Body of pancreas (tissue), 4 donors: ENCODE measurements around the gene NRP1. TPM values are rescaled to one million over a fixed set of nuclear protein-coding genes. Genes with fewer than 3 reads are reported as not detected.

ENCODE experiments used
- ATAC-seq: fragments of 150-250 bp; one replicate; pipeline ENCODE4 v1.9.1; 2016
- DNase-seq, 4 donors: peaks; one replicate each; pipeline ENCODE4 v3.0.0-alpha.2; 2019
- H3K27ac ChIP-seq, 4 donors: fragments of 200-600 bp; sonication (generic); 1 replicate in 3 of 4; 2 replicates in 1 of 4; pipeline versions ENCODE4 v1.5.1 to v1.6.1; 2016 to 2019; ENCODE audit warnings: mild to moderate bottlenecking in 1 of 4, mixed read lengths in 1 of 4, moderate library complexity in 1 of 4
- H3K27me3 ChIP-seq, 2 donors: fragments of 200-600 bp; sonication (generic); one replicate each; pipeline ENCODE4 v1.6.0; 2016; ENCODE audit warnings: mild to moderate bottlenecking in 1 of 2
- H3K36me3 ChIP-seq, 2 donors: fragments of 200-600 bp; sonication (generic); replicated peaks in 1 of 2; 2 replicates each; pipeline ENCODE4 v1.5.1; 2016; ENCODE audit warnings: low read depth in 2 of 2; ENCODE audit not compliant: insufficient read depth in 1 of 2
- H3K4me1 ChIP-seq: fragments of 200-600 bp; sonication (generic); one replicate; pipeline ENCODE4 v1.6.0; 2016
- H3K4me3 ChIP-seq, 2 donors: fragments of 200-600 bp; sonication (generic); 1 replicate in 1 of 2; 2 replicates in 1 of 2; pipeline ENCODE4 v1.5.1; 2016 to 2019
- H3K9me3 ChIP-seq, 3 donors: fragments of 200-600 bp; sonication (generic); 1 replicate in 2 of 3; 2 replicates in 1 of 3; pipeline ENCODE4 v1.5.1; 2016
- CTCF ChIP-seq, 7 experiments: fragments of 450-650 bp in 4 of 7; fragments of 200-600 bp in 3 of 7; sonication (generic) in 3 of 7; IDR thresholded peaks; one replicate each; pipeline ENCODE4 v1.5.1; 2016 to 2019; ENCODE audit warnings: antibody characterized with exemption in 7 of 7
- POLR2A ChIP-seq, 3 donors: fragments of 450-650 bp; IDR thresholded peaks; one replicate each; pipeline ENCODE4 v1.6.1; 2016; ENCODE audit warnings: antibody characterized with exemption in 3 of 3, mild to moderate bottlenecking in 2 of 3
- WGBS, 2 donors: methylation state at CpG; one replicate each; pipeline ENCODE4 v1.1.5; 2017; 5-methylcytosine and 5-hydroxymethylcytosine counted together
- intact Hi-C: fragments of 100-400 bp; cut with DNase I; formaldehyde crosslinking; loops from one replicate; pipeline ENCODE4 v1.15.1; 2023
- total RNA-seq, 2 donors: library from RNA; depleted of rRNA; stranded (reverse); fragments of >200 nt; gene quantifications; one replicate each; pipeline ENCODE4 v1.1.0, GENCODE V29; 2016

The NRP1 gene
- total RNA-seq, 2 donors from 2014 or later, result 37.6 to 62.6 TPM

- H3K27me3 ChIP-seq, result no peaks in the 10 kb centered on the region
- H3K27ac ChIP-seq, result no peak overlapping the region
- TF ChIP-seq POLR2A (IDR thresholded peaks at IDR 0.05) (no peak), CTCF (IDR thresholded peaks at IDR 0.05) (no peak)
- peaks cover 9% of the 10 kb centered on the region for H3K4me1 ChIP-seq
- 87 to 96% methylated on average over 2 of the region's 2 CpGs for WGBS, 2 donors
- no peak for ATAC-seq
- intact Hi-C loops, result no loop called here
- H3K4me3 ChIP-seq, result no peak overlapping the region
- no peaks in the 10 kb centered on the region for H3K36me3 ChIP-seq
- DNase-seq, result no peak
- no peaks in the 10 kb centered on the region for H3K9me3 ChIP-seq
These were observed 10.2 kb upstream of the NRP1 start for GRCh38 chr10:33344676-33345075.

- Histone ChIP-seq H3K27ac (no peak overlapping the region), H3K36me3 (no peaks in the 10 kb centered on the region), H3K4me3 (no peak overlapping the region), H3K27me3 (no peaks in the 10 kb centered on the region), H3K9me3 (no peaks in the 10 kb centered on the region), H3K4me1 (peaks cover 21% of the 10 kb centered on the region)
- WGBS, 2 donors, result 14 to 22% methylated on average over 1 of the region's 1 CpG
- TF ChIP-seq POLR2A (IDR thresholded peaks at IDR 0.05), result no peak
- no peak for ATAC-seq
- no peak for DNase-seq
- intact Hi-C loops, result no loop called here
These were observed 7.2 kb upstream of the NRP1 start for GRCh38 chr10:33341637-33342036.

- intact Hi-C loops, result no loop called here
- DNase-seq (peak; percentile 22 to 52 (median 31)), ATAC-seq (no peak)
- TF ChIP-seq CTCF (IDR thresholded peaks at IDR 0.05), result peak in 3 of 7 experiments; percentile 16 to 29 (median 20)
- peak in 2 of 3 donors; percentile 31 to 35 for TF ChIP-seq POLR2A (IDR thresholded peaks at IDR 0.05)
- H3K4me3 ChIP-seq, result no peak overlapping the region
- WGBS, 2 donors, result 47 to 49% methylated on average over 11 of the region's 11 CpGs
- peak overlapping the region; percentile 82 to 95 (median 88) for H3K27ac ChIP-seq
- H3K9me3 ChIP-seq, result no peaks in the 10 kb centered on the region
- H3K27me3 ChIP-seq, result no peaks in the 10 kb centered on the region
- H3K36me3 ChIP-seq, result no peaks in the 10 kb centered on the region
- H3K4me1 ChIP-seq, result peaks cover 34% of the 10 kb centered on the region
These were observed 3.0 kb upstream of the NRP1 start for GRCh38 chr10:33337326-33337957.

- no peaks in the 10 kb centered on the region for H3K36me3 ChIP-seq
- peaks cover 29% of the 10 kb centered on the region for H3K4me1 ChIP-seq
- no peaks in the 10 kb centered on the region for H3K27me3 ChIP-seq
- peak overlapping the region in 1 of 2 donors; percentile 40 for H3K4me3 ChIP-seq
- ATAC-seq, result peak; percentile 2
- TF ChIP-seq POLR2A (IDR thresholded peaks at IDR 0.05) (peak in 1 of 3 donors; percentile 32), CTCF (IDR thresholded peaks at IDR 0.05) (no peak)
- 1 to 3% methylated on average over 12 to 66 of the region's 67 CpGs for WGBS, 2 donors
- intact Hi-C loops, result no loop called here
- peak overlapping the region; percentile 82 to 95 (median 88) for H3K27ac ChIP-seq
- no peaks in the 10 kb centered on the region for H3K9me3 ChIP-seq
- peak; percentile 34 to 46 (median 44) for DNase-seq
These were observed 2.3 kb upstream of the NRP1 start for GRCh38 chr10:33336582-33337325.

- H3K27me3 ChIP-seq, result no peaks in the 10 kb centered on the region
- no peaks in the 10 kb centered on the region for H3K36me3 ChIP-seq
- ATAC-seq, result peak; percentile 72
- peak overlapping the region; percentile 82 to 95 (median 88) for H3K27ac ChIP-seq
- no peaks in the 10 kb centered on the region for H3K9me3 ChIP-seq
- H3K4me1 ChIP-seq, result peaks cover 29% of the 10 kb centered on the region
- peak overlapping the region; percentile 40 for H3K4me3 ChIP-seq
- TF ChIP-seq CTCF (IDR thresholded peaks at IDR 0.05), result peak in 3 of 7 experiments; percentile 12 to 29 (median 12)
- TF ChIP-seq POLR2A (IDR thresholded peaks at IDR 0.05), result peak; percentile 64 to 85 (median 79)
- 1% methylated on average over 22 to 50 of the region's 52 CpGs for WGBS, 2 donors
- DNase-seq, result peak; percentile 74 to 85 (median 80)
- intact Hi-C loops, result no loop called here
These were observed 1.5 kb upstream of the NRP1 start for GRCh38 chr10:33335801-33336581.
